DMS 273 (cell line): ENCODE data around the gene DAGLA.
A peak's percentile ranks its signal among the peaks of the same experiment; 100 is the strongest.

Experiments
- DNase-seq: peaks from one replicate; lab custom pipeline; 2025; ENCODE audit not compliant: unreplicated experiment; lab: John Stamatoyannopoulos, UW

DAGLA gene

GRCh38 chr11:61745781-61746441, 65.7 kb downstream of the DAGLA start:
- peak; percentile 66 for DNase-seq

GRCh38 chr11:61746442-61747191, 66.4 kb downstream of the DAGLA start:
- DNase-seq = no peak

- DNase-seq = peak; percentile 58
Observed at GRCh38 chr11:61747192-61747966, 67.2 kb downstream of the DAGLA start.

GRCh38 chr11:61747967-61748285, 67.7 kb downstream of the DAGLA start:
- DNase-seq = no peak

- DNase-seq = no peak
Observed at GRCh38 chr11:61749591-61750217, 69.5 kb downstream of the DAGLA start.

- no peak for DNase-seq
Observed at GRCh38 chr11:61750631-61751273, 70.6 kb downstream of the DAGLA start.

- no peak for DNase-seq
Observed at GRCh38 chr11:61751384-61751783, 71.2 kb downstream of the DAGLA start.

- DNase-seq = peak; percentile 74
Observed at GRCh38 chr11:61752117-61752924, 72.1 kb downstream of the DAGLA start, which contains the start of gene MYRF. Gene MYRF, plus strand, starts transcription at chr11:61752636. Its CDS starts 109 bp downstream, at chr11:61752745.

GRCh38 chr11:61752925-61753521, 72.8 kb downstream of the DAGLA start:
- no peak for DNase-seq

- no peak for DNase-seq
Observed at GRCh38 chr11:61753672-61754071, 73.5 kb downstream of the DAGLA start.

GRCh38 chr11:61754534-61755482, 74.6 kb downstream of the DAGLA start:
- DNase-seq = no peak

GRCh38 chr11:61756147-61756451, 75.9 kb downstream of the DAGLA start:
- DNase-seq = no peak

GRCh38 chr11:61756452-61757212, 76.4 kb downstream of the DAGLA start:
- DNase-seq = no peak

GRCh38 chr11:61757213-61757862, 77.1 kb downstream of the DAGLA start:
- DNase-seq = no peak

- DNase-seq = no peak
Observed at GRCh38 chr11:61760946-61761345, 80.8 kb downstream of the DAGLA start.

GRCh38 chr11:61761440-61762222, 81.4 kb downstream of the DAGLA start:
- no peak for DNase-seq

- no peak for DNase-seq
Observed at GRCh38 chr11:61762223-61762615, 82.0 kb downstream of the DAGLA start.
